Stimulated activated CD4-positive, alpha-beta T cell treated with anti-CD3 and anti-CD28 coated beads, Interleukin-15, amount 100 ng/mL, for 1 hour (primary cell): ENCODE data around the gene TP63.

ENCODE experiments used
- DNase-seq, 2 donors: peaks; one replicate each; pipeline ENCODE4 v3.0.0-alpha.2; 2020; ENCODE audit warnings: low read depth in 1 of 2, low spot score in 1 of 2

The TP63 gene

DNA sequence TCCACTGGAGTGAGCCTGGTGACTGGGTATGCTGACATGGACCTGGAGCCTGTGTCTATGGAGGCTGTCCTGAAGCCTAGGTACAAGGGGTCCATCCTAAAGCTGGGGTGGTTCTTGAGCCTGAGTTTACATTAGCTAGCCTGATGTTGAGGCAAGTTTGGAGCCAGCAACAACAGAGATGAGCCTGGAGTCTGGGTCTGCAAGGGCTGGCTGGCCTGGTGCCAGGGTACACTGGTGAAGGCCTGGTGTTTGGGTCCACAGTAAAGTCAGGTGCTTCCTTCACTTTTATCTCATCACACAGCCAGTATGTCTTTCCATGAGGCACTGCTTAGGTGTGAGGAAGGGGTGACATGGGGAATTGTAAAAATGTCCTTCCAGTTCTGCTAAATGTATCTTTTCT lies 49.5 kb downstream of the TP63 start:
- no peak for DNase-seq

DNA sequence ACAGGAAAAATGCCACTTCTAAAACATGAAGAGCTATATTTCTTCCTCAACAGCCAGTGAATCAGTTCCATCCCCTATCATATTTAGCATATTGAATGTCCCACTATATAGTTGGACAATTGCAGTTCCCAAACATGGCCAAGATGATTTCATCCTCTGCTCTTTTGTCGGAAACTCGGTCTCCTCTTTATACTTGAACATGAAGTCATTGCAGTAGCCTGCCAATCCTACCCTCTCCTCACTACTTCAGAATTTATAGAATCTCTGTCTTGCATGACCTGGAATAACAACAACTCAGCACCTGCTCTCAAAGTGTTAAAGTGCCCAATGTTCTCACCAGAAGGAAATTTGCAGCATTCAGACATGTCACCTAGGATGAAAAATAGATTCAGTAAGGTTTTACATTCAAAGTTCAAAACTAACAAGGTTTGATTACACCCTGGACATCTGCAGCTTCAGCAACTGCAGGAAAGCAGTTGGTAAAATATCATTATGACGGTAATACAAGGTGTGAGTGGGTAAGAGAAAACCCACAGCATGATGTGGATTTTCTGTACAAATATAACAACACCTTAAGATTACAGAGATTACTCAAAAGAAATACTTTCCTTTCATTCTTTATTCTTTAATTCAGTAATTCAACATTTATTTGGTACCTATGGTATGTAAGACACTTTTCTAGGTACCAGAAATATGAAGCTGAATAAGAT lies 52.5 kb downstream of the TP63 start:
- no peak for DNase-seq

DNA sequence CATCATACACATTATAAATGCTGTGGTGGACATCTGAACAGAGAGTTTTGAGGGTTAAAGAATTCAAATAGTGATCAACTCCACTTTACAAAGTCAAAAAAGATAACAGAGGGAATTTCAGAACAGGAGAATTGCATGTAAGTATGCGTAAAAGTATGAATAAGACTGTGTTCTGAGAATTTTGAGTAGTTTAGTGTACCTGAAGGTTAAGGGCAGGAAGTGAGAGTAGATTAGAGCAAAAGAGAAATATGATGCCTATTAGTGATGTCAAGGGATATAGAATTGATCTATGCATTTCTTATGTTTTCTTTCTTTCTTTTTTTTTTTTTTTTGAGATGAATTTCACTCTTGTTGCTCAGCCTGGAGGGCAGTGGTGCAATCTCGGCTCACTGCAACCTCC lies 53.1 kb downstream of the TP63 start:
- DNase-seq, result no peak

DNA sequence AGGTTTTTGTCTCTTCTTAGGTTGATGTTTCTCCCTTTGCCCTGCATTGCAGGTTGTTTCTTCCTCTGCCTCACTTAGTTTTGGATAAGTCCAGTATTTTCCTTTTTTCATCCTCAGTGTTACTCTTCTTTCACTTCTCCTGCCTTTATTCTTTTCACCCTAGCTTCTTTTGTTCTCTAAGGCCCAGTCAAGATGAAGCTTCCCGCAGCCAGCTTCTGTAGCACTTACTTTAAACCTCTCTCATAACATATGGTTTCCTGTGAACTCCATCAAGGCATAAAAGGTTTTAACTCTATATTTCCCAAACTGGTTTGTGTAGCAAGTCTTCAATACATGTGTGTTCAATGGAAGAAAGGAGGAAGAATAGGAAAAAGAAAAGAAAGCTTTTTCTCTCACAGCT lies 54.1 kb downstream of the TP63 start:
- DNase-seq, result no peak

DNA sequence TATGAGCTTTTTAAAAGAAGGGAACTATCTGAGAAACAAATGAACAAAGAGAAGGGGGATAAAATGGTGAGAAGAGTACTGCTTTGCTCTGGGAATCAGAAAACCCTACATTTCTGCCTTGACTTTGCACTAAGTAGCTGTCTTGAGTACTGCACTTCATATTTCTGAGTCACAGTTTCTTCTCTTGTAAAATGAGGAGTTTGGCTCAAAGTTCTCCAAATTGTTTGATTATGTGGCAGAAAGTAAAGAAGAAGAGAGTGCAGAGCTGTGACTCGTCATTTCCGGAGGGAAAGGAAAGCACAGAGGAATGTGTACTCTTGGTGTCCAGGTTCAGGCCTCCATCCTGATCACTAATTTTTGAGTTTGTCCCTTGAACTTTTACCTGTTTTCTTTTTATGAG lies 54.7 kb downstream of the TP63 start:
- no peak for DNase-seq

DNA sequence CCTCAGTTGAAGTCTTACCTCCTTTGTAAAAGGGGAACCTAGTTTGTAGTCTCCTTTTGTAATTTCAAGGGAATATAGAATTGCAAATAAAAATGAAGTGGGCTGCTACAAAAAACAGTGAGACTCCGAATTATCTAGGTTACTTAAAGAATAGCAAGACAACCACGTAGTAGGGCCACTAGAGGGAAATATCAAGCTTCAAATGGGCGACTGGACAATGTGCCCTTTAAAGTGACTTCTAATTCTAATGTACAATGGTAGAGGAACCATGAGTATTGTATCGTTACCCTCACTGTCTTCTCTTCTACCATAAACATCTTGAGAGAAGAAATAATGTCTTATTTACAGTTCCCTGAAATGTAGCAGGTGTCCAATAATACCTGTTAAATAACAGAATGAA lies 56.3 kb downstream of the TP63 start:
- no peak for DNase-seq

DNA sequence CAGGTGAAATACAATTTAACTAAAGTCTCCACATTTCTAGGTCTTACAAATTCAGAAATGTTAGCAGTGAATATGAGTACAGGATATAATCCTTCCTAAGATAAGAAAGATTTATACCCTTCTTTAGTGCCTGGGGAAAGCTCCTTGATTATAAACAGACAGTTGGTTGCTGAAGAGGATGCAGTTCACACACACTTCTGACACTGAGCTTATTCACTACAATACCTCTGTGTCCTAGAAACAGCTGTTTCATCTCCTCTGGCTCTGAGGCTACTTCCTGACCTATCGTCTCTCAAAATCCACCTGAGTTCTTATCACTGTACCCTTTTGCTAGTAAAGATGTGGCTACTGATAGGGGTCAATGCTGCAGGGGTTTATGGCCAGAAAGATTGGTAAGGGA lies 57.1 kb downstream of the TP63 start:
- no peak for DNase-seq

DNA sequence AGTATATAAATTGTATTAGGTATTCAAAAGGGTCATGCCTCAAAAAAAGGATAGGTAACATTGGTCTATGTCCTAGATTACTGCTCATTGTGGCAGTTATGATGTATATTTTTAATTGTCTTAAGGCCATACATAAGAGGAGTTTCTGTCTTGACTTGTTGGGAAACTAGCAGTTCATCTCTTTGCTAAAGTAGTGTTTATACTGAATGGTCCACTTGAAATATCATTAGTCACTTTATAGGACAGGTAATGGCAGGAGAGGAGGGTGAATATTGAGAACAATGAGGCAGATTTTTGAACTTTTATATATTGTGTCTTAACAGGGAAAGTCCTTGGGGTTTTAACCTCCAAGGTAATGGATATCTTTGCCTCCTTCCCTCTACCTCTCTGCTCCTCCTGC lies 58.4 kb downstream of the TP63 start:
- DNase-seq, result no peak

DNA sequence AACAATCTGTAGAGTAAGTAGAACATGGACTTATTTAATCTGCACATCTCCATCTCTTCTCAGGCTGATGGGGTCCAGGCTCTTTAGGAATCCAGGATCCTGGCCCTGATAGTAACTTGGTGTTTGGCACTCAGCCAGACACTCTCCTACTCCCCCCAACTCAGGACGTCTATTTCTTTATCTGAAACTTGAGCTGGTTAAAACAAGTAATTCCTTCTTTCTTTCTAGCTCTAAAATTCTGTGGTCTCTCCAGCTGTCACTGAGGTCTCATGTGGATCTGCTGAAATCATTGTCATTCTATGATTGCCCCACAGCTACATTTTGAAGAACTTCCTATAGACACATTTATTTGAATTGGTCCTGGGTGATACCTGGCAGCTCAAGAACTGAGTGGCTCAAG lies 59.0 kb downstream of the TP63 start:
- DNase-seq, result no peak

DNA sequence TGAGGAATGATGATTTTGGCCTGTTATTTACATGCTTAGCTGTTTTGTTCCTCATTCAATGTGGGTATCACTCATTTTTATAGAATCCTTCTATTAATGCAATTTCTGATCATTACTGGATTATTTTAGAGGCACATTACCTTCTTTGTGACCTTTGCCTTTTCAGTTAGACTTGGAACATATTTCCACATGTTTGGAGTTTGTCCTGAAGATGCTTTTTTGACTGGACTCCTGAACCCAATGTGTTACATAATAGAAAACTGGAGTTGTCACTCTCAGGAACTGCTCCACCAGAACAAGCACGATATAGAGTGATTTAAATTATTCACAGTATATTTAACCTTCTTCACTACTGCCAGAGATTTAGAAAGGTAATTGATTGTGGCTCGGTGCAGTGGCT lies 59.5 kb downstream of the TP63 start:
- DNase-seq, result no peak

DNA sequence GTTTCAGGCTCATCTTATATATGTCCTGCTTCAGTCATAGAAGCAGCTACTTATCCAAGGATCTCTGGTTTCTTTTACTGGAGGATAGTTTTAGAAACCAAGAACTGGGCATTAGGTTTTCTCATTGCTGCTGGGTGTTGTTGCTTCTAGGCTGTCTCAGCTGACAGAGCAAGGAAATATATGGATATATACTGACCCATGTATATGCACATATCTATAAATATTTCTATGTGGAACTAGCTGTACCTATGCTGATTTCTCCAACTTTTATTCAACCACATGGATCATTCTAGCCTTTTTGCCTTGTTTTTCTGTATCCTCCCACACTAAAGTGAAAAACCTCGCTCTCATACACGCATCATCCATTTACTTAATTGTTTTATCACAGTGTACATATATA lies 64.2 kb downstream of the TP63 start:
- no peak for DNase-seq

DNA sequence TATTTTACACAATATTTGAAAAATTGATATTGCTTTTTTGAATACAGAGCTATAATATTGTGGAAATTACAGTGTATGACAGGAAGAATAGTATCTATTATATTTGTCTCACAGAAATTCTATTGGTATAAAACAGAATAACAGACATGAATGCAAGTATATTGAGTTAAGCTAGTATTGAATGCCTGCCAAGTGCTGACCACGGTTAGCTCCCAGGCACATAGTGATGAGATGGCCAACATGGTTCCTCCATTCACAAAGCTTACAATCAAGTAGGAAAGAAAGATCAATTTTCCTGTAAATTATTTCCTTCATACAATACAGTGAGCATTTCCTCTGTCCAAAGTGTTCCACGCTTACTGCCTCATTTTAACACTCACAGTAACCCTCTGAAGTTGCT lies 67.6 kb downstream of the TP63 start:
- DNase-seq, result no peak

DNA sequence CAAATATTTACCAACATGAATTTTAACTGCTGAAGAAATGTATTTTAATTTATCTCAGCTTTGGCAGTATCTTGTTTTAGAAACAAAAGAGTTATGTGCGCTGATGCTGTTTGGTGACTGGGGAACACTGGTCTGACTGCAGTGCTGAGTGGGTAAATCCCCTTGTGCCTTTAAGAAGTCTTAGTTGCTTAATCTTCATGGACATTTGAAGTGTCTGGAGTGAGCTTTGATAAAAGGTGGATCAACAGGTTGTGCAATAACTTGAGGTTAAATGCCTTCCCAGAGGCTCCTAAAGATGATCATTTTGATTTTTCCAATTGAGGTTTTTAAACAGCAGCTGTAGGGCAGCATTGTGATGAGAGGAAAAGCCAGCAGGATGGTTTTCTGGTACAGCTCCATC lies 68.7 kb downstream of the TP63 start:
- no peak for DNase-seq

DNA sequence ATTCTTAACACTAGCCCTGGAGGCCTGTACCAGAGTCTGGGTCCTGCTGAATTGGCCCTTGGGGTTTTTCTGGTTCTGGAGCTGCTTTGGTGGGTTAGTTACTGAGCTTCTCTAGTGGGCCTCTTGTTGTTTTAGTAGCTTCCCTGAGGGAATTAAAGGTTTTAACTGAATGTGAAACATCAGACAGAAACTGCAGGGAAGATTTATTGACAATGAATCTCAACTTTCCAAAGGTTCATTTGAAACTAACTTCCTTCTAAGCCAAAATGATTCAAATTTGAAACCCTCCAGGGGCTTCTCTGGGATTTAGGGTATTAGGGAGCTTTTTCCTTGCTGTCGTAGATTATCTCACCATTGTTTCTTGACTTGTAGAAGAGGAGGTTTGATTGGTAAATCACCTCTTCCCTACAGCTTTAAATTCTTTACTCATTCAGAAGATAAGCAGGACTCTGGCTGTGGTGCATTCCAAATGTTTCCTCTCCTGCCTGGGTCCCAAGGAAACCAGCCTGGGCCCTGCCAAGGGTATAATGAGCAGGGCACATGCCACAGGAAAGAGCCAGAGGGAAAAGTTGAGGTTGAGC lies 71.0 kb downstream of the TP63 start:
- DNase-seq, result no peak

DNA sequence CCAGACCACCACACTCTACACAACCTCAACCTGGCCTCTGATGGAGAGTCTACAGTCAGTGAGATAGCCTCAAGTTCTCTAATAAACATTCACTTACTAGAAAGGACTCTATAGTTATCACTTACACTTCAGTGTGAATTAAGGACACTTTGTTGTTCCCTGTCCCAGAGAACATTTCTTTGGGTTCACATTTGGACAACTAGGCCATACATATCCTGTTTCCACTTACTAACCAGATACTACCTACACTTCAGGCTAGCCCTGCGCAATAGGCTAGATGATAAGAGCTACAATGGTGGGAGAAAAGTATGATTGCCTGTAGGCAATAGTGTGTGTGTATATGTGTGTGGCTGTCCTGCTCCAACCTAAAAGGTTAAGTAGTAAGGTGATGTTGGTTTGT lies 72.7 kb downstream of the TP63 start:
- DNase-seq, result no peak

DNA sequence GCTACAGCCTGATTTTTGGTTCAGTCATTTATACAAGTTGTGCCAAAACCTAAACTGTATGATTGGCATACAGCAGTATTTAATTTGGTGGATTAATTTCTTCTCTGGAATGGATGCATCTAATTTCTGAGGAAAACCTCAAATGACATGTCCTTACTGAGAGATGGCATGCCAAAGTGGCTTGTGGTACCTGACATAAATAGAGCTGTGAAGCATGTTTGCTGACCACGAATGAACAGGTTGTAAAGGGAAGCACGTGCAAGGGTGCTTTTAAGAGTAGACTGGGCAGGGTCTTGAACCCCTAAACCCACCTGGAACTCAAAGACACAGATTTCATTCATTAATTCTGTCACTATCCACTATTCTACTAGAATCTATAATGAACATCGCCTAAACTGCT lies 77.2 kb downstream of the TP63 start:
- no peak for DNase-seq

DNA sequence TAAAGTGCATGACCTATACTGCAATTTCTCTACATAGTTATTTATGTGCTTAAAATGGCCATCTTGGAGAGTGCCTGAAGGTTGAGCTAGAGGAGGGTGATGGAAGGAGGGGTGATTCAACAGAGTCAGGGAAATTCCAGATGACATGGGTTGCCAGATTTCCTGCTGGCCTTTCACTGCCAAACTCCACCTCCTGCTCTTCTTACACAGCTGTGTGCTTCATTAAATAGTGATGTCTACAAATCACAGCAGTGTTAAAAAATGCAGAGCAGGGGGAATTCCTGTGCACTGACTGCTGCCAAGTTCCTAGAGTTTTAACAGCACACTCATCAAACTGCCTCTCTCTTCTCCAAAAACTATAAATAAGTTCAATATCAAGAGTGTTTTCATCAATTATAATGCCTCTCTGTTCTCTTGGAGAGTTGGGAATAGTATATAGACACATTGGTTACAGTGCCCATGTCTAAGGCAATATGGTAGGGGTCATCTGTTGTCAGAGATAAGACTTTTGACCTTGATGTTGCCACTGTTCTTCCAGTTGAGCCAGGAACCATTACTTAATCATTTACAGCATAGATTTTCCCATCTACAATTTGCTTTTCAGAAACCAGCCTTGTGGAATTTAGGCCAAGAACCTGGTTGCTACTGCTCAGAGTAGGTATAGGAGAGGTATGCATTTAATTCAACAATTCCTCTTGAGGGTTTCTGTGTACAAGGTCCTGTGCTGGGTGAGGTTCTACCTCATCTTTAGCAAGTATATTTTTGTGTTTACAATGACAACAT lies 79.6 kb downstream of the TP63 start:
- DNase-seq, result no peak

DNA sequence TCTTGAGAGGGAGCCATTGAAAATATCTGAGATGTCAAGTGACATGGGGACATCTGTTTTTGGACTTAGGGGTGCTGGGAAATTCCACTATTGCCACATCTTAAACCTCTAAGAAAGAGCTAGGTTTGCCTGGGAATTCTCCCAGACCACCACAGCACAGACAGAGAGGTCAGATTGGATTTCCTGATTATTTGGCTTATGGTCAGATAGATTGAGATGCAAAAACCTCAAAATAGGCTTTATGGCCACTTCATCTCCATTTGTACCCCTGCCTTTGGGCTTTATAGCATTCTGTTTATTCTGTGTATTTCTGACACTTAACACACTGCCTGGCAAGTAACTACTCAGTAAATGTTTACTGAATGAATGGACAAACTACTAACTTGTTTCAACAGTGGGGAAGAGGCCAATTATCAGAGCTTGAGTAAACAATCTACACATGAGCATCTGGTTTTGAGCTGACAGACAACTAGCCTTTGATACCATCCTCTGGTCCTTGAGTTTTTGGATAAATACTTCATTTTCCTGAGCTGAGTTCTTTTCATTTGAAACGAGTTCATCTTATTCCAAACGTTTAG lies 81.8 kb downstream of the TP63 start:
- no peak for DNase-seq

DNA sequence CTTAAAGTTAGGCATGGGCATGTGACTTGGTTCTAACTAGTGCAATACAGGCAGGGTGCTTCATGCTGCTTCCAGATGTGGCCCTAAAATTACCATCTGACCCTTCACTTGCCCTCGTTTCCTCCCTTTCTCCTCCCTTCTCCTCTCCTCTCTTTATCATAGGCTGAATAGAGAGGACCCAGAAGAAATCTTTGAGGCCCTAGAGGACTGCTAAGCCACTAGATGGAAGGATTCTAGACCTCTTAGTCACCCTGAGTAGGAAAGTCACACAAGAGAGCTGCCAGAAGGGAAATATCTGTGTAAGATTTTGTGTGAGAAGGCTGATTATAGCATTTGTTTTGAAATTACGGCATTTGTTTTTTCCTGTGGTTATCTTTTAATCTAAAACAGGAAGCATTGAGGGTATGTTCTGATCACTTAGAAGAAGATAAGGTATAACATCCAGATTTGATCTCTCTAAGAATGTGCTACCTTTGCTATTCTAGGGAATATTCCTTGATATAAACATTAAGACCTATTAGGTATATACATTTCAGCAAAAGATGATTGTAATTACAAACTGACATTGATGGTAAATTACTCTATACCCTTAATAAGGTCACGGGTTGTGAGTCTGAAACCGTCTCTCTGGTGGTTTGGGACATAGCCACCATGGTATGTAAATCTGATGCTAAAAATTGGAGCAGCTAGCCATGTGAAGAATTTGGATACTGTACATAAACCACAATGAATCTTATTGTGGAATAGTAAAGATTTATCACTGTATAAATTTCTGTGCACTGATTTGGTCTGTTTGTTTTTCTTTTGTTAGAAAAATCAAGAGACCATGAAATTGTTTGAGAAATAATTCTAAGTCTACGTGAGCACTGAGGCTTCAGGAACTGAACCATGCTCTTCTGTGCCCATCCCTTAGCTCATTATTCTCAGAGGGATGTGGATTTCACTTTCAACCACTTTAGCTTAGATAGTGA lies 84.1 kb downstream of the TP63 start:
- no peak for DNase-seq

DNA sequence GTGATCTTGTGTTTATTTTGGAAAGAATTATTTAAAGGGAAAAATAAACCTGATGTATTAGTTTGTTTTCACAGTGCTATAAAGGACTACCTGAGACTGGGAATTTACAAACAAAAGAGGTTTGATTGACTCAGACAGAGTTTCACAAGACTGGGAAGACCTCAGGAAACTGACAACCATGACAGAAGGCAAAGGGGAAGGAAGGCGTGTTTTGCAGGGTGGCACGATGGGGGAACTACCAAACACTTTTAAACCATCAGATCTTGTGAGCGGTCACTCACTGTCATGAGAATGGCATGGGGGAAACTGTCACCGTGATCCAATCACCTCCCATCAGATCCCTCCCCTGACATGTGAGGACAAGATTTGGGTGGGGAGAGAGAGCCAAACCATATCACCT lies 87.0 kb downstream of the TP63 start:
- no peak for DNase-seq
